PFSK-1 (cell line): ENCODE data around the gene DIP2C.

Experiments used
- FOXP2 ChIP-seq: optimal IDR thresholded peaks from 2 replicates; pipeline ENCODE3; 2011; ENCODE audit warnings: borderline replicate concordance, control low read depth, inconsistent platforms; ENCODE audit not compliant: insufficient read depth; ENCODE audit errors: extremely low read length, extremely low read depth
- POLR2AphosphoS5 ChIP-seq: IDR thresholded peaks from 2 replicates; pipeline ENCODE4 v1.6.1; 2012; ENCODE audit warnings: low read depth, mild to moderate bottlenecking, control low read depth, low read length, moderate library complexity
- SIN3A ChIP-seq: IDR thresholded peaks from 2 replicates; pipeline ENCODE4 v1.6.1; 2012; ENCODE audit warnings: mild to moderate bottlenecking, low read length, moderate library complexity, borderline replicate concordance; ENCODE audit not compliant: insufficient read depth
- TAF1 ChIP-seq: IDR thresholded peaks from 2 replicates; pipeline ENCODE4 v1.6.1; 2012; ENCODE audit warnings: low read length, control low read depth, borderline replicate concordance; ENCODE audit not compliant: insufficient read depth
- TF ChIP-seq, protein P1 (sequence below), 2 experiments: IDR thresholded peaks; 2 replicates each; pipeline versions ENCODE4 v1.6.1 to v1.8.0; 2011 to 2012; ENCODE audit warnings: low read depth in 2 of 2, low read length in 2 of 2, control low read depth in 1 of 2, inconsistent platforms in 1 of 2, mild to moderate bottlenecking in 1 of 2, moderate library complexity in 1 of 2; ENCODE audit not compliant: insufficient read depth in 1 of 2

DIP2C gene

DNA sequence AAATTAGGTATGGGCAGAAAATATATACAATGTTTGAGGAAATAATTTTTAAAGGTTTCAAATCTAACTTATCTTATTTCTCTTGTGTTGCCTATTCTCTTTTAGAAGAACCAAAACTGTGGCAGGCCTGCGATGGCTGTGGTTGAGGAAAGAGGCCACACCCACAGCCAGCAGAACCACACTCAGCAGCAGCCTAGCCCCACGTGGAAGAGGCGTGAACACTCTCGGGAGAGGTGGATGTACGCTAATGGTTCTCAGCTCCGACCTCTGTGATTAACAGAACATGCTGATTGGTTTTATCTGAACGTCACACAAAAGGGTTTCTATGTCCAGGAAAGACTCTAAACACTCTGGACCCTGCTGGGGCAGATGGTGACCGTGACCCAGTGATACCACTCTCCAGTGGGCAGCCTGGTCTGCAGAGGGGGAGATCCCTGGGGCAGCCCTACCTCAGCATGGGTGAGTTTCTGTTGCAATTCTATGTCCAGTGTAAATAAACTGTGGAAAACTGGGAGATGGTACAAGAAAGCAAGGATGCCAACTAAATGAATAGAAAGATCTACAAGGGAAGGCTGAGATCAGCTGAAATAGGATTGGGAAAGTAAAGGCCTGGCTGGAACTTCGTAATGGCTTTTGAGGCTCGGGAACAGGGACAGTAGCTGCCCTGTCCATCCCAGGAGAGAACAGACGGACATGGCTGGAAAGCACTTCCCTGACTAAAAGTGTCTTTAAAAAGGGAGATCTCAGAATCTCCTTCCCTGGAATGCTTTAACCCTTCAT is 26.6 kb downstream of the DIP2C start:
- TF ChIP-seq SIN3A = no peak
- TF ChIP-seq POLR2AphosphoS5 = no peak
- TF ChIP-seq, protein P1, sequence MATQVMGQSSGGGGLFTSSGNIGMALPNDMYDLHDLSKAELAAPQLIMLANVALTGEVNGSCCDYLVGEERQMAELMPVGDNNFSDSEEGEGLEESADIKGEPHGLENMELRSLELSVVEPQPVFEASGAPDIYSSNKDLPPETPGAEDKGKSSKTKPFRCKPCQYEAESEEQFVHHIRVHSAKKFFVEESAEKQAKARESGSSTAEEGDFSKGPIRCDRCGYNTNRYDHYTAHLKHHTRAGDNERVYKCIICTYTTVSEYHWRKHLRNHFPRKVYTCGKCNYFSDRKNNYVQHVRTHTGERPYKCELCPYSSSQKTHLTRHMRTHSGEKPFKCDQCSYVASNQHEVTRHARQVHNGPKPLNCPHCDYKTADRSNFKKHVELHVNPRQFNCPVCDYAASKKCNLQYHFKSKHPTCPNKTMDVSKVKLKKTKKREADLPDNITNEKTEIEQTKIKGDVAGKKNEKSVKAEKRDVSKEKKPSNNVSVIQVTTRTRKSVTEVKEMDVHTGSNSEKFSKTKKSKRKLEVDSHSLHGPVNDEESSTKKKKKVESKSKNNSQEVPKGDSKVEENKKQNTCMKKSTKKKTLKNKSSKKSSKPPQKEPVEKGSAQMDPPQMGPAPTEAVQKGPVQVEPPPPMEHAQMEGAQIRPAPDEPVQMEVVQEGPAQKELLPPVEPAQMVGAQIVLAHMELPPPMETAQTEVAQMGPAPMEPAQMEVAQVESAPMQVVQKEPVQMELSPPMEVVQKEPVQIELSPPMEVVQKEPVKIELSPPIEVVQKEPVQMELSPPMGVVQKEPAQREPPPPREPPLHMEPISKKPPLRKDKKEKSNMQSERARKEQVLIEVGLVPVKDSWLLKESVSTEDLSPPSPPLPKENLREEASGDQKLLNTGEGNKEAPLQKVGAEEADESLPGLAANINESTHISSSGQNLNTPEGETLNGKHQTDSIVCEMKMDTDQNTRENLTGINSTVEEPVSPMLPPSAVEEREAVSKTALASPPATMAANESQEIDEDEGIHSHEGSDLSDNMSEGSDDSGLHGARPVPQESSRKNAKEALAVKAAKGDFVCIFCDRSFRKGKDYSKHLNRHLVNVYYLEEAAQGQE (IDR thresholded peaks at IDR 0.05; ENCODE audit: insufficient read depth in 1 of 2, low read depth in 2 of 2, low read length in 2 of 2) = no peak
- TF ChIP-seq TAF1 = no peak
- TF ChIP-seq FOXP2 = no peak

DNA sequence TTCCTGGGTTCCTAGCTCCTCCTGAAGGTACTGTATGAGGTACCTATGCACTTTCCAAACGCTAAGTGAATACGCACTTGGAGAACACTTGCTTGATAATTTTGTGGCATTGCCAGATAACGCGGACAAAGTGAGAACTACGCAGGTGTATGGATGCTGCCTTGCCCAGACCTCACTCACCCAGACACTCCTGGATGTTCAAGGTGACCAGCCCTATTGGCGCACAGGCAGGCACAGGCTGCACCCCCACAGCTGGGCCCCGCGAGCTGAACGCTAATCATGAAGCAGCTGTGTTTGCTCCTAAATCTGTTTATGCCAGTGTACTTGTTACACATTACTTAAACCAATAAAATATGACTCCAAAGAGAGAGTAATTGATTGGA is 27.3 kb downstream of the DIP2C start:
- TF ChIP-seq SIN3A (no peak), TAF1 (no peak), POLR2AphosphoS5 (no peak)
- TF ChIP-seq, protein P1 (IDR thresholded peaks at IDR 0.05; ENCODE audit: insufficient read depth in 1 of 2, low read depth in 2 of 2, low read length in 2 of 2) = no peak

DNA sequence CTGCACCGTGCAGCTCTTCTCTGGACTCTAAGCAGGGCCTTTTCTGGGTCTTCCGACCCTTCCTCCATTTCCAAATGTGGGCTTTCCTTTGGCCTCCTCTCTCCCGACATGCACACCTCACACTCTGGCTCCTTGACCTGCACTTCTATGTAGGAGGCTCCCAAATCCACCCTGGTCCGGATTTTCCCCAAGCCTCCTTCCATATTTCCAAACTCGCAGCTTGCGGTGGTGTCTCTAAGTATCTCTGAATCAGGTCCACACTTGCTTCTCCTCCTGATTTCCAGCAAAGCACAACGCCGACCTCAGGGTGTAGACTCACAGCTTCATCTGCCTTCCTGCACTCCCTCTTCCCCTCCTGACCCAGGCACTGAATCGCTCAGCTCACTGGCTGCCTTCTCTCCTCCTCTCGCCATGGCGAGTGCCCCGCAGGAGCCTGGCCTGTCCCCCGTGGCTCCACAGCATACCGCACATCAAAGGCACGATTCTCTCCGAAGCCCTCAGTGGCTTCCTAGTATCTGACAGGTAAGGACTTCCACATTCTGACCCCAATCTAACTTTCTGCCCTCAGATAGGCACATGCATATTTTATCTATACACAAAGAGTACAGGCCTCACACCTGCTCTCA is 27.8 kb downstream of the DIP2C start:
- TF ChIP-seq POLR2AphosphoS5 (no peak), TAF1 (no peak), FOXP2 (no peak), SIN3A (no peak)
- TF ChIP-seq, protein P1 (IDR thresholded peaks at IDR 0.05; ENCODE audit: insufficient read depth in 1 of 2, low read depth in 2 of 2, low read length in 2 of 2) = no peak

DNA sequence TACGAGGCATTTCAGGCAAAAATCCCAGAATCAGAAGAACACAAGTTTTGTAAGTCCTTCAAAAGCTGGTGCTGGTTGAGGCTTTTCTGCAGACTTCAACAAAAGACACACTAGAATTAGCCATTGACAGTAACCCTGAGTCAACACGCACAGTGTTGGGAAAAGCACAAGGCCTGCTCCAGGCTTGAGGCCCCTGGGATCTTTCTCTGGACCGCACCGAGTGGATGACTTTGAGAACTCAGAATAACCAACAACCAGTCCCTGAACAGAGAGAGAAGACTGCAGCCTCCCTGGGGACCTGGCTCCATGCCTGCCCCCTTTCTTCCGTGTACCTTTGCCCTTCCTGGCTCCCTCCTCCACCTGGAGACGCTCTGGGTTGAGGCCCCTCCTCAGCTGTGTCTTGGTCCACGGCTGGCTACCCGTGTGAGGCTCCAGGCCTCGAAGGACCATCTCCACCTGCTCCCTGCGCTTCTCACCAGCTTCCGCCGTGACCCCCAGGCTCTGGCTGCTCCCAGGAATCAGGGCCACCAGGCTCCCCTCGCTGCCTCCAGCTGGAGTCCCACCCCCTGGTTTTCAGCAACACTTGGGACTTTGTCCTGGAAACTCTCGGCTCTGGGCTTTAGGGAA is 28.4 kb downstream of the DIP2C start:
- TF ChIP-seq POLR2AphosphoS5 (no peak), TAF1 (no peak), SIN3A (no peak), FOXP2 (no peak)
- TF ChIP-seq, protein P1 (IDR thresholded peaks at IDR 0.05; ENCODE audit: insufficient read depth in 1 of 2, low read depth in 2 of 2, low read length in 2 of 2) = no peak
